Measurements from ENCODE around the gene CFAP97D1.

Gene CFAP97D1

DNA sequence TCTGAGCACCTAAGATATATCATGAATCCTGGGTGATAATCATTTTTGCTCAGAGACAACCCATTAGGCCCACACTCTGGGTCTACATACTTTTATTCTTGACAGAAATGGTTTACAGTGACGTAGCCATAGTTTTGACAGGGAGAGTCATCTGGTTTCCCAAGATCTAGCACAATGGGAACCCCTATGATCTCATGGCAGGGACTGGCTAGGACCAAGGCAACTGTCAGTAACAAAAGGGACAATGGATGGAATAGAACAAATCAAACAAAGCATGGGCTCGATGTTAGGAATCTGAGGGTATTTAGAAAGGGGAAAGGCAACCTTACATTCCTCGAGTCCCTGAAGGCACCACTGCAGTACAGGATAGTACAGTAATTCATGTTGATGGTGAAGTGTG lies 20.5 kb downstream of the CFAP97D1 start:
- no peak for DNase-seq

GRCh38 chr17:43801844-43802243 lies 21.6 kb downstream of the CFAP97D1 start:
- no peak for DNase-seq

DNA sequence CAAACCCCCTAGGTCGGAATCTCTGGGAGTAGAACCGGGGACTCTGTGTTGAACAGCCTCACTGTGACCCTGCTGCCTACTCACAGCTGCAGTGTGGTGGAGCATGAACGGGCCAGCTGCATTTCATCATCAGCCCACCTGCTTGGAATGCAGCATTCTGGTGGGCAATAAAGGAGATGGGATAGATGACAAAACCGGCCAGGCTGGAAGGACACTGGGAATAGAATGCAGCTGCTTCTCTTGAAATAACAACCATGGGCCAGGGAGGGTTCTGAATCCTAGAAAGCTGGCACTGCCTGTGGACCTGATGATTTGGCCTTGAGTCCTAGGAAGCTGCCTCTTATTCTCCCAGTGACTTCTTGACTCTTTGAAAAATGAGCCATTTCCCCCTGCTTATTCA lies 23.5 kb downstream of the CFAP97D1 start:
- no peak for DNase-seq

- no peak for DNase-seq
Measured at GRCh38 chr17:43805117-43805516, 24.9 kb downstream of the CFAP97D1 start.

GRCh38 chr17:43808076-43808475 lies 27.8 kb downstream of the CFAP97D1 start:
- no peak for DNase-seq

- no peak for DNase-seq
Measured at GRCh38 chr17:43809121-43809520, 28.9 kb downstream of the CFAP97D1 start.

- DNase-seq = no peak
Measured at GRCh38 chr17:43810226-43810715, 30.0 kb downstream of the CFAP97D1 start.

- no peak for DNase-seq
Measured at GRCh38 chr17:43810823-43811222, 30.6 kb downstream of the CFAP97D1 start.

GRCh38 chr17:43812396-43813265 lies 32.4 kb downstream of the CFAP97D1 start:
- DNase-seq = no peak

GRCh38 chr17:43813386-43813785 lies 33.2 kb downstream of the CFAP97D1 start:
- DNase-seq = no peak

- no peak for DNase-seq
Measured at GRCh38 chr17:43814026-43814425, 33.8 kb downstream of the CFAP97D1 start.

DNA sequence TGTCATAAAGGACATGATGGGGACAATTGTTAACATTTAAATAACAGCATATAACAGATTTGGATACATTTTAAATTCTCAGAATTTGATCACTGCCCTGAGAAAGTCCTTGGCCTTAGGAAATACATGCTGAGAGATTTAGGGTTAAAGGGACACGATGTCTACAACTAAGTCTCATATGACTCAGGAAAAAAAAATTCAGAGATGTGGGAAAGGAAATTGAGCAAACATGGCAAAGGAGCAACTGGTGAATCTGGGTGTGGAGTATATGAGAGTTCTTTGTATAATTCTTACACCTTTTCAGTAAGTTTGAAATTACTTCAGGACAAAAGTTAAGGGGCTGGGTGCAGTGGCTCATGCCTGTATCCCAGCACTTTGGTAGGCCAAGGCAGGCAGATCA lies 34.5 kb downstream of the CFAP97D1 start:
- DNase-seq = no peak

- DNase-seq = peak in 1 of 2 experiments; percentile 57
Measured at GRCh38 chr17:43816336-43817320, 36.4 kb downstream of the CFAP97D1 start.

DNA sequence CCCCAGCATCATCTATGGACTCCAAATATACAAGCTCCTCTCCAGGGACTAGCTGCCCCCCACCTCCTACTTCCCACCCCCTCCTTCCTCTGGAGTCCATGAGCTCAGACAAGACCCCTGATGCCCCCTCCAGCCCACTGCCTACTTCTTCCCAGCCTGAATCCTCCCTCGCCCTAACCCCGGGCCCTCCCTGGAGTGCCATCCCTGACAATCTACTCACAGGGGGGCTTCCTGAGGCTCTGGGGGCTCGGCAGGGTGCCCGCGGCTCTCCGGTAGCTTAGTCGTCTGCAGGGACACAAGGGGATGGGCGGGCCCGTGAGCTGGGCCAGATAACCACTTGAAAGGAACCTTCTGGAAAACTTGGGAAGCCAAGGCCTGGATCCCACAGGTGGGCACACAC lies 37.6 kb downstream of the CFAP97D1 start:
- no peak for DNase-seq

DNA sequence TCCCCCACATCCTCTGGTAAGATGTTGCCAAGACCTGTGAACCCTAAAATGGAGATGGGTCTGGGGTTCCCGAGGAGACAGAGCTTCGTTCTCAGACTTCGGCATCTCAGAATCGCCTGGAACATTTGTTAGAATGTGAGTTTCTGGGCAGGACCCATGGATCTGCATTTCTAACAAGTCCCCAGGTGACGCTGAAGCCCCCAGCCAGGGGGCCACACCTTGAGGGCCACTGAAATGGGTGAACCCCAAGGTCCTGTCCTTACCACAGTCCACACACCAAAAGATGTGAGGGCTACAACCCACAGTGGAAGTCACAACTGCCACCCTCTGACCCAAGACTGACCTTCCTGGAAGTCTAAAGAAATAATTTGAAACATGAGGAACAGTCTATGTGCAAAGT lies 38.7 kb downstream of the CFAP97D1 start:
- no peak for DNase-seq

GRCh38 chr17:43820759-43821158 lies 40.5 kb downstream of the CFAP97D1 start:
- no peak for DNase-seq

- DNase-seq = no peak
Measured at GRCh38 chr17:43822570-43823190, 42.4 kb downstream of the CFAP97D1 start.

DNA sequence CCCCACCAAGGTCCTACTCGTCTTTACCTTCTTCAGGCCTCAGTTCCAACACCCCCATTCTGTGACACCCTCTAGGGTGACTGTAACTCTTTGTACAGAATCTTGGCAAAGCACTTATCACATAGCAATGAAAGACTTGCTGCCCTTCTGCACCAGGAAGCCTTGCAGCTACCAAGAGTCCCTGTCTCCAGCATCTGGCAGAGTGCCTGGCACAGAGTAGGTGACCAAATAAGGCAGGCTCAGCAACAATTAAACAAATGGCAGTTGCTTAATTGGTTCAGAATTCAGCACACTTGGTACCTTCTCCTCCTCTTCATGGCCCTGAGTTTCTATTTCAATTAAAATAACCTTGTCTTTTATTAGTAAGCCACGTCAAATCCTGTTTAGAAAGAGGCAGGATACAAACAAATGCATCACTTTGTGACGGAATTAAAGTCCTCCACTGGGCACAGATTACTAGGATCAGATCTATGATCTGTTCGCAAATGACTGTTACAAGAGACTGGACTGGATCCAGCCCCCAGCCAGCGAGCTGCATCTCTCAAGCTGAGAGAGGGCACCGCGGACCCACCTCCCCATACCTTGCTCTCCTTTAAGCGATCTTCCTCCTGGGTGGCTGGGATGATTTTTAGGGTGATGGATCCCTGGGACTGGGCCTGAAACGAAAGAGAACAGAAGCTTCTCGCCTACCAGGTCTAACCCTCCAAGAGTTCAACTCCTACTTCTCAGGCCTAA lies 43.3 kb downstream of the CFAP97D1 start:
- no peak for DNase-seq

GRCh38 chr17:43825567-43825966 lies 45.3 kb downstream of the CFAP97D1 start:
- no peak for DNase-seq

DNA sequence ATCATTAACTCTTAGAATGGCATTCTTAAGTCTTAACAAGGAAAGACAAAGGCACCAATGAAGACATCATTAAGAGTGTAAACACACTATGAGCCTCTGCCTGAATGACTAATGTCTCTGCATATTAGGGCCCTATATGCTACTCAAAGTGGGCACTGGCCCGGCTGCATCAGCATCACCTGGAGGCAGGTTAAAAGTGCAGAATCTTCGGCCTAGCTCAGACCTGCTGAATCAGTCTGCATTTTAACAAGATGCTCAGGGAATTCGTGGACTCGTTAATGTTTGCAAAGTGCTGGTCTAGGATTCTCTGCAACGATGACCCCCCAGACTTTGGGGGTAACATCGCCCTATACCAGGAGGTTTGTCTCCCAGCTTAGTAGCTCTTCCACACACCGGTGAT lies 46.0 kb downstream of the CFAP97D1 start:
- DNase-seq = no peak

GRCh38 chr17:43827596-43827995 lies 47.4 kb downstream of the CFAP97D1 start:
- no peak for DNase-seq

- no peak for DNase-seq
Measured at GRCh38 chr17:43829738-43830137, 49.5 kb downstream of the CFAP97D1 start.
